Amygdala (tissue), 56 donors: ENCODE data around the gene MYOZ1.
A peak's percentile ranks its signal among the peaks of the same experiment; 100 is the strongest.
"Not testable (repeated sequence)": the region's sequence is repeated elsewhere in the genome, so short reads cannot be mapped to it uniquely, and the experiment has no call there.

Source experiments
- DNase-seq, 56 donors: peaks; one replicate each; lab custom pipeline; 2025; lab: John Stamatoyannopoulos, UW

The MYOZ1 gene, protein sequence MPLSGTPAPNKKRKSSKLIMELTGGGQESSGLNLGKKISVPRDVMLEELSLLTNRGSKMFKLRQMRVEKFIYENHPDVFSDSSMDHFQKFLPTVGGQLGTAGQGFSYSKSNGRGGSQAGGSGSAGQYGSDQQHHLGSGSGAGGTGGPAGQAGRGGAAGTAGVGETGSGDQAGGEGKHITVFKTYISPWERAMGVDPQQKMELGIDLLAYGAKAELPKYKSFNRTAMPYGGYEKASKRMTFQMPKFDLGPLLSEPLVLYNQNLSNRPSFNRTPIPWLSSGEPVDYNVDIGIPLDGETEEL

DNA sequence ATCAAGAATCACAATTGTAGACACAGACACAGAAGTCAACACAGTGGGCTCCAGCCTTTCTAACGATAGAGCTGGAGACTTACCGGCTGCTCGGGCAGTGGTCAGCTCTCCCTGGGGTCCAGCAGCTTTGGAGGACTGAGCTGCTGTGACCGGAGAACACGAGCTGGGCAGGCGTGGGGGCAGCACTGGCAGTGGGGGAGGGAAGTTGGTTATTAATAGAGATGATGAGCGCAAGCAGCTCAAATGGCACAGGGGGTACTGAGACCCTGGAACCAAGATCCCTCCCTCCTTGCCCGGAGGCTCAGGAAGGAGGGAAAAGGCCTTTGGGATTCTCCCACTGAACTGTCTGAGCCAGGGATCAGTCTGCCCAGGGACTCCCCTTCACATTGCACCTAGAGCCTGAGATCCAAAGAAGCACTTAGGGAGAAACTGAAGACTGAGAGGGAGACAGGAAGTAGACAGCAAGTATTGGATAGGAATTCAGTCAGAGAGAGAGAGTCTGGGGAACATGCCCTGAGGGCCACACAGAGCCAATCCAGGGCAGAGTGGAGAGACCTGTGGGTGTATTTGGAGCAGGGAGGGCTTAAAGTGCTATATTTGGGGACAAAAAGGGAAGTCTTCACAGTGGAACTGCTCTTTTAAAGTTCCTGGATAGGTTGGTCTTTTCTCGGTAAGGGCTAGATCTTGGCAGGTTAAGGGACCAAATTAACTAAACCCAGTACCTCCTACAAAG is at the start of gene MYOZ1:
Gene MYOZ1, minus strand, starts transcription at position 147 of the 733 bp plus-strand sequence. CDS start 1,457 bp downstream, outside the sequence.
- no peak for DNase-seq

DNA sequence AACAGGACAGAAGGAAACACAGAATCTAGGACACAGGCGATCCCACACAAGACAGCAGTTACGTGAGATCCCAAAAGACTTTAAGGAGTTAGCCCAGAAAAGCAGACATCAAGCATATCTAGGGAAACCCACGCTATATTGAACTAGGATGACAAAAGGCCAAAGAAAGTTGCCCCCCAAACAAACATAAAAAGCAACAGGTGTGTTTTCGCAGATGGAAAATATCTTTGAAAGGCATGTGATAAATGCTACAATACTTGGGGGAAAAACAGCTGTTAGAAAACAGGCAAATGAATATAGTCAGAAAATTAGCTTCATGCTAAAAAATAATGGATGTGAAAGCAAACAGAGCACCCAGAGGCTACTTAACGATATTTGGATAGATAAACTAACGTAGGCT is 49.5 kb upstream of the MYOZ1 start:
- not testable (repeated sequence) for DNase-seq

DNA sequence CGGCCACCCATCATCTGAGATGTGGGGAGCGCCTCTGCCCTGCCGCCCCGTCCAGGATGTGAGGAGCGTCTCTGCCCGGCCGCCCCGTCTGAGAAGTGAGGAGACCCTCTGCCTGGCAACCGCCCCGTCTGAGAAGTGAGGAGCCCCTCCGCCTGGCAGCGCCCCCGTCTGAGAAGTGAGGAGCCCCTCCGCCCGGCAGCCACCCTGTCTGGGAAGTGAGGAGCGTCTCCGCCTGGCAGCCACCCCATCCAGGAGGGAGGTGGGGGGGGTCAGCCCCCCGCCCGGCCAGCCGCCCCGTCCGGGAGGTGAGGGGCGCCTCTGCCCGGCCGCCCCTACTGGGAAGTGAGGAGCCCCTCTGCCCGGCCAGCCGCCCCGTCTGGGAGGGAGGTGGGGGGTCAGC is 48.3 kb upstream of the MYOZ1 start:
- not testable (repeated sequence) for DNase-seq

GRCh38 chr10:73687641-73688040 is 46.4 kb upstream of the MYOZ1 start:
- not testable (repeated sequence) for DNase-seq

DNA sequence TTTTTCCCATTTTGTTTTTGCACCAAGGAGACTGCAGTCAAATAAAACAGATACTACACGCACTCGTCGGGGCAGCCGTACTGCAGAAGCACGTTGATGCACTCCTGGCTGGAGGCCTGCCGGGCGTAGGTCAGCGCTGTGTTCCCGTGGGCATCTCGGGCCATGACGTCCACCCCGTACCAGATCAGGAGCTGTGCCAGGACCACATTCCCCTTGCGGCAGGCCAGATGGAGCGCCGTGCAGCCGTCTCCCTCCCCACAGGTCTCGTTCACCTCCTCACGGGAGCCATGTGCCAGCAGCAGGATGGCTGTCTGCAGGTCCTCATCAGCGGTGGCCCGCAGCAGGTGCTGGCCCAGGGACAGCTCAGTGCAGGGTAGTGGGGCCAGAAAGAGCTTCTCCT is 33.3 kb upstream of the MYOZ1 start:
- not testable (repeated sequence) for DNase-seq

DNA sequence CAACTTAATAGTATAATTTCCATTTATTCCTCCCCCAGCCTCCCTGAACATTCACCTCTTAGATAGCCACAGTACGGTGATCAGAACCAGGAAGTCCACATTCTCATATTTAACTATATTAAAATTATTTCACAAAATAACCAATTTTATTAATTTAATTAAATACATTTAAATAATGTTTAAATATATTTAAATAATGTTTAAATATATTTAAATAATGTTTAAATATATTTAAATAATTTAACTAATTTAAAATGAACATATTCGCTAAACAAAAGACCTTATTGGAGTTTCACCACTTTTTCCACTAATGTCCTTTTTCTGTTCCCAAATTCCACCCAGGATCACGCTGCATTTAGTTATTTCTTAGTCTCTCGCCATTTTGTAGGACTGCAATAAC is 27.1 kb upstream of the MYOZ1 start:
- DNase-seq = not testable (repeated sequence)

DNA sequence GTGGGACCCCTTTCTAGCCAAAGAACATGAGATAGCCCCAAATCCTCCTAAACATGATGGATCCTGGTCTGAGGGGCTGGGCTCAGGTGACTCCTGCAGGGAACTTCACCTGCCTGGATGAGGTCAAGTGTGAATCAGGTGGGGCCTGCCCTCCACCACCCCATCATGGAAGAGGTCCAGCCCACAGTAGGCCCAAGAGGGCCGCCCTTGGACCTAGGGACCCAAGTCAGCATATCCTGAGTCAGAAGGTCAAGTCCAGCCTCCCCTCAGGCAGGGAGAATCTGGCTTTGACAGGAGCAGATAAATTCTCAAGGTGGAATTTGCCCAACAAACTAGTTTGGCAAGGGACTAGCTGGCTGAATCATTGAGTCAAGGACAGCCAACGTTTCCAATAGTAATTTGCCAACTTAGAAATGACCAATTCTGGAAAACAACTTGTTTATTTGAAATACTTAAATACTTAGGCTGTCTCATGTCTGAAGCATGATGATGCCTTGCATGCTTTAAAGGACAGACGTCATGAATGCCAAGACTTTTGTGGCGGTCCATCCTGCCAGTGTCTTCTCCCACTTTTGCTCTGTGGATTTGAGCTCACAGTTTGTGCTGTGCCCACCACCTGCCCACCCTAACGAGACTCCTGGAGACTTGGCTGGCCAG is 25.0 kb upstream of the MYOZ1 start:
- DNase-seq = not testable (repeated sequence)

DNA sequence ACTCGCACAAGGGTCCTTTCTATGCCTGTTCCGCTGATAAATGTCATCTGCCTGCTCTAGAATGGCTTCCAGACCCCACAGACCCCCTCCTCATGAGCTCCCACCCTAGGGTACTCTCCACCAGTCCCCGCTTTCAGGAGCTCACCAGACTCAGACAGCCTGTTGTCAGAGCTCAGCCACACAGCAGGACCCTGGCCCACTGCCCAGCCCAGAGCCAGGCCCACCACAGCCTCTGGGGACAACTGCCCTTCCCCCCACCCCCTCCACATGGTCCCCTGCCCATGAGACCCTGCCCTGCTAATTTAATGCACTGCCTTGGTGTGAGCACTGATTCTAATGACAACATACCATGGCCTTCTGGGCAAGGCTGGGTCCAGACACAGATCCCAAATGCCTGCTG is 24.3 kb upstream of the MYOZ1 start:
- not testable (repeated sequence) for DNase-seq

DNA sequence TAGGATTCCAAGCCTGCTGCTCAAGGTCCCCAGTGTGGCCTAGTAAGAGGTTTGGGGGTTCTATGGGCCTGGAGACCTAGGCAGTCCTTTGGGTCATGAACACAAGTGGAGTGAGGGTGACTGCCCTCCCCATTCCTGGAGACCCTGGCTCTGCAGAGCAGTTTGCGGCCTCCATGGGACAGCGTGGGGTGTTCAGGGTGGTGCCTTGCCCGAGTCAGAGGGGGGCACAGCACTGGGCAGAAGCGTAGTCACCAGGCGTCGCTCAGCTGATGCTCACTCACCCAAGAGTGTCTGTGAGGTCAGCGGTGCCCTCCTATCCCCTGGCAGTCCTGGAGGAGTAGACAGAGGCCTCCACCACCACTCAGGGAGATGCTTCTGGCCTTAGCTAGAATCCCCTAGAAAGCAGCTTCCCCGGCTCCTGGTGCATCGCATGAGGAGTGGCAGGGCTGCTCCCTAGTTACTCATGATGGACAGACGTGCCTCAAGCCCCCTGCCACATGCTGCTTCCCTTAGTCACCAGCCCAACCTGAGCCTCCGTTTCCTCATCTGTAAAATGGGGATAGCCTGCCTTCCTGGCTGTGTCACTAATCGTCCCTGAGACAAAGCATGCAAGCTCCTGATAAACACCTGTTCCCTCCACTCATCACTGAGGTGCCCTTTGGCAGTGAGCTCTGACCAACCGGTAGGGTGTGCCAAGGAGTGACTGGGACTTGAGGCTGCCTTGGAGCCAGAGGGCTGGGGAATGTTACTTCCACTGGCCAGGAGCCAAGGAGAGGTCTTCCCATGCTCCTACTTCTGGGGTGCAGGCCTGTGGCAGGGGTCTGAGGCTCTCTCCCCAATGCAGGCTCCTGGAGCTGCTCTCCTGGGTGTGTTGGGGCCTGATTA is 23.1 kb upstream of the MYOZ1 start:
- not testable (repeated sequence) for DNase-seq

GRCh38 chr10:73663621-73664020 is 22.3 kb upstream of the MYOZ1 start:
- not testable (repeated sequence) for DNase-seq

DNA sequence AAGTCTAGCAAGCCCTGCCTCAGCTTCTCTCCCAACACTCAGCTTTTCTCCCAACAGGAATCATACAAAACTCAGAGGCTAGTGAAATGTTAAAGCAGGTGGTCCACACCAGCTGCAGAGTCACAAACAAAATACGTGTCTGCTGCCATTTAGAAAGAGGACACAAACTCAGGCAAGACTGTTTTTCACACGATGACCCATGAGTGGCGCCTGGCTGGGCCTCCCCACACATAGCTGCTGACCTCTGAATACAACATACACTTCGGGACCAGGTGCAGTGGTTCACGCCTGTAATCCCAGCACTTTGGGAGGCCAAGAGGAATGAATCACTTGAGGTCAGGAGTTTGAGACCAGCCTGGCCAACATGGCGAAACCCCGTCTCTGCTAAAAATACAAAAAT is 21.4 kb upstream of the MYOZ1 start:
- not testable (repeated sequence) for DNase-seq

GRCh38 chr10:73655990-73656298 is 14.7 kb upstream of the MYOZ1 start, which contains the start of gene SYNPO2L:
Gene SYNPO2L, minus strand, starts transcription at chr10:73656029. Its CDS starts 107 bp downstream, at chr10:73655922.
- no peak for DNase-seq

GRCh38 chr10:73655257-73655989 is 14.1 kb upstream of the MYOZ1 start:
- DNase-seq = no peak

GRCh38 chr10:73653701-73654100 is 12.4 kb upstream of the MYOZ1 start:
- no peak for DNase-seq

GRCh38 chr10:73653195-73653594 is 11.9 kb upstream of the MYOZ1 start:
- DNase-seq = no peak

GRCh38 chr10:73650537-73651331 is 9.5 kb upstream of the MYOZ1 start:
- peak in 20 of 56 donors; percentile 6 to 66 (median 20) for DNase-seq

DNA sequence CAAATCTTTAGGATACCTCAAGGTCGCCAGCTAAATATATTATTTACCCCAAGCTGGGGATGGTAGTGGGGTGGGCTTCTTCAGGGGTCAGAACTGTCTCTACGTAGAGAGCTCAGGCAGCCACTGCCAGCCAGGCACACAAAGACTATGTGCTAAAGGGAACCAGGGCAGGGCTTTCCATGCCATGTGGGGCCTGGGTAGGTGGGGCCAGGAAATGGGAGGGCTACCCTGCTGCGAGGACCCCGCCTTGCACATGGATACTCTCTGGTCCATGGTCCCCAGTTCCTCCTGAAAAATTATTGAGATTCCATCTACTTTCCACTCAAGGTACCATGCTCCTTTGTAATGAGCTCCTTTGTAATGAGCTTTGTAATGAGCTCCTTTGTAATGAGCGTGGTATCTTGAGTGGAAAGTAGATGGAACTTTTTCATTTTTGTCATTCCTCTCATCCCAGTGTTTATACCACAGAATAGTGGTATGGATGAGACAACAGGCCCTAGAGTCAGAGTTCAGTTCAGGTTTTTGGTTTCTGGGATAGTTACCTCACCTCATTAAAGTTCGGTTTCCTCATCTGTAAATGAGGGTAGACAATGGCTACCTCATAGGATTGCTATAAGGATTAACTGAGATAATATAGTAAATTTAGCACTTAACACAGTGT is 8.7 kb upstream of the MYOZ1 start:
- no peak for DNase-seq
